NB4 (cell line): ENCODE data around the gene APP.

Experiments
- TF ChIP-seq, protein P1 (sequence below): IDR thresholded peaks from one replicate; pipeline ENCODE4 v1.5.1; 2012; ENCODE audit warnings: low read depth, low read length
- TF ChIP-seq, protein P2 (sequence below): IDR thresholded peaks from 2 replicates; pipeline ENCODE4 v1.6.1; 2011; ENCODE audit warnings: low read depth, low read length

DNA sequence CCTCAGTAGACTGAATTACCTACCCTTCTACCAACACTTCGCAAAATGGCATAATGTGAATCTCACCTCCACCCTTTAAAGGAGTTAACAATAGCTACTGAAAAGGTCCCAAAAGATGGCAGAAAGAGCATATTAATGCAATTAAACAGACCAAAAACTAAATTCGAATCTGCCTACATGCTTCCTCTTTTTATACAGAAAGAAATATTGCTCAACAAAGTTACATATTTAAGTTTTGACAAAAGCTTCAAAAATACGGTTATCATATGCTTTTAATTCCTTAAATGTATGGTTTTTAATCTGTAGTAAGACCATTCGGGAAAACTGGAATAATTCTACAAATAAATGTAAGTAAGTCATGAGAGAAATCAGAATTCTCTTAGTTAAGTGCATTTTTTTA, 2.2 kb downstream of the APP start:
- TF ChIP-seq, protein P1, sequence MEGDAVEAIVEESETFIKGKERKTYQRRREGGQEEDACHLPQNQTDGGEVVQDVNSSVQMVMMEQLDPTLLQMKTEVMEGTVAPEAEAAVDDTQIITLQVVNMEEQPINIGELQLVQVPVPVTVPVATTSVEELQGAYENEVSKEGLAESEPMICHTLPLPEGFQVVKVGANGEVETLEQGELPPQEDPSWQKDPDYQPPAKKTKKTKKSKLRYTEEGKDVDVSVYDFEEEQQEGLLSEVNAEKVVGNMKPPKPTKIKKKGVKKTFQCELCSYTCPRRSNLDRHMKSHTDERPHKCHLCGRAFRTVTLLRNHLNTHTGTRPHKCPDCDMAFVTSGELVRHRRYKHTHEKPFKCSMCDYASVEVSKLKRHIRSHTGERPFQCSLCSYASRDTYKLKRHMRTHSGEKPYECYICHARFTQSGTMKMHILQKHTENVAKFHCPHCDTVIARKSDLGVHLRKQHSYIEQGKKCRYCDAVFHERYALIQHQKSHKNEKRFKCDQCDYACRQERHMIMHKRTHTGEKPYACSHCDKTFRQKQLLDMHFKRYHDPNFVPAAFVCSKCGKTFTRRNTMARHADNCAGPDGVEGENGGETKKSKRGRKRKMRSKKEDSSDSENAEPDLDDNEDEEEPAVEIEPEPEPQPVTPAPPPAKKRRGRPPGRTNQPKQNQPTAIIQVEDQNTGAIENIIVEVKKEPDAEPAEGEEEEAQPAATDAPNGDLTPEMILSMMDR: no peak
- TF ChIP-seq, protein P2, sequence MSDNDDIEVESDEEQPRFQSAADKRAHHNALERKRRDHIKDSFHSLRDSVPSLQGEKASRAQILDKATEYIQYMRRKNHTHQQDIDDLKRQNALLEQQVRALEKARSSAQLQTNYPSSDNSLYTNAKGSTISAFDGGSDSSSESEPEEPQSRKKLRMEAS: no peak
